Neural progenitor cell (in vitro differentiated cells): Measurements from ENCODE around the gene KRT7. TPM values are rescaled to one million over a fixed set of nuclear protein-coding genes. Genes with fewer than 3 reads are reported as not detected.

ENCODE experiments used
- DNase-seq: peaks from one replicate; pipeline ENCODE4 v3.0.0-alpha.2; 2016; ENCODE audit warnings: low spot score
- H2AFZ ChIP-seq: fragments of 200-600 bp; sonication (generic); replicated peaks from 2 replicates; pipeline ENCODE4 v1.6.1; 2016; ENCODE audit warnings: antibody characterized with exemption
- H3F3A ChIP-seq: fragments of 200-600 bp; sonication (generic); 2 replicates; pipeline ENCODE4 v1.6.1; 2016; ENCODE audit warnings: antibody characterized with exemption, low read depth
- H3K27ac ChIP-seq: fragments of 200-600 bp; sonication (generic); 2 replicates; pipeline ENCODE4 v1.5.1; 2016; ENCODE audit warnings: mild to moderate bottlenecking
- H3K27me3 ChIP-seq: fragments of 200-600 bp; sonication (generic); 2 replicates; pipeline ENCODE4 v1.6.1; 2016; ENCODE audit warnings: mild to moderate bottlenecking, moderate library complexity
- H3K36me3 ChIP-seq: fragments of 200-600 bp; sonication (generic); 2 replicates; pipeline ENCODE4 v1.5.1; 2016
- H3K4me1 ChIP-seq: fragments of 200-600 bp; sonication (generic); 2 replicates; pipeline ENCODE4 v1.6.1; 2016; ENCODE audit warnings: mixed run types
- H3K4me2 ChIP-seq: fragments of 200-600 bp; sonication (generic); 2 replicates; pipeline ENCODE4 v1.6.1; 2016
- H3K4me3 ChIP-seq: fragments of 200-600 bp; sonication (generic); 2 replicates; pipeline ENCODE4 v1.5.1; 2016
- H3K79me2 ChIP-seq: fragments of 200-600 bp; sonication (generic); 2 replicates; pipeline ENCODE4 v1.6.1; 2016; ENCODE audit warnings: low read depth
- H3K9ac ChIP-seq: fragments of 200-600 bp; sonication (generic); 2 replicates; pipeline ENCODE4 v1.6.1; 2016
- H3K9me3 ChIP-seq: fragments of 200-600 bp; sonication (generic); 2 replicates; pipeline ENCODE4 v1.5.1; 2016; ENCODE audit warnings: low read depth
- H4K20me1 ChIP-seq: fragments of 200-600 bp; sonication (generic); 2 replicates; pipeline ENCODE4 v1.6.1; 2016; ENCODE audit warnings: low read depth
- H3K27ac Mint-ChIP-seq: 3 replicates; pipeline ENCODE4 v1.8.0; 2021; ENCODE audit warnings: mixed read lengths
- H3K27me3 Mint-ChIP-seq: 2 replicates; pipeline ENCODE4 v1.8.0; 2022; ENCODE audit warnings: low read depth, mild to moderate bottlenecking, inconsistent platforms, moderate library complexity, mixed read lengths; ENCODE audit not compliant: insufficient read depth
- H3K36me3 Mint-ChIP-seq: 3 replicates; pipeline ENCODE4 v1.8.0; 2021; ENCODE audit warnings: mixed read lengths
- H3K4me1 Mint-ChIP-seq: 3 replicates; pipeline ENCODE4 v1.8.0; 2021; ENCODE audit warnings: mixed read lengths
- H3K4me3 Mint-ChIP-seq: 3 replicates; pipeline ENCODE4 v1.8.0; 2021; ENCODE audit warnings: mild to moderate bottlenecking, moderate library complexity, mixed read lengths
- H3K9me3 Mint-ChIP-seq: 3 replicates; pipeline ENCODE4 v1.8.0; 2020; ENCODE audit warnings: mixed read lengths
- CTCF ChIP-seq: fragments of 200-600 bp; sonication (generic); IDR thresholded peaks from 2 replicates; pipeline ENCODE4 v1.5.1; 2017; ENCODE audit warnings: antibody characterized with exemption, mild to moderate bottlenecking
- EZH2 ChIP-seq: fragments of 200-600 bp; sonication (generic); IDR thresholded peaks from 2 replicates; pipeline ENCODE4 v1.6.1; 2017; ENCODE audit warnings: antibody characterized with exemption, mild to moderate bottlenecking, moderate library complexity
- EZH2phosphoT487 ChIP-seq: fragments of 200-600 bp; sonication (generic); IDR thresholded peaks from 2 replicates; pipeline ENCODE4 v1.6.1; 2017; ENCODE audit warnings: antibody characterized with exemption
- total RNA-seq: library from RNA; depleted of rRNA; stranded (reverse); fragments of >200 nt; gene quantifications from 2 replicates; pipeline ENCODE4 v1.2.3, GENCODE V29; 2015; ENCODE audit warnings: low replicate concordance

KRT7 gene
- total RNA-seq, 1 donor from 2014 or later = not detected

- H3K27me3 Mint-ChIP-seq = peaks cover 26% of the 10 kb centered on the region
- Histone ChIP-seq H3K4me2 (no peak overlapping the region), H3K4me3 (no peak overlapping the region), H3K79me2 (no peaks in the 10 kb centered on the region), H3K27ac (no peak overlapping the region), H3K36me3 (no peaks in the 10 kb centered on the region), H4K20me1 (no peaks in the 10 kb centered on the region), H3K9ac (no peak overlapping the region), H3K27me3 (peaks cover 36% of the 10 kb centered on the region), H2AFZ (no peak overlapping the region), H3F3A (no peaks in the 10 kb centered on the region), H3K4me1 (peaks cover 4% of the 10 kb centered on the region), H3K9me3 (no peaks in the 10 kb centered on the region)
- H3K4me1 Mint-ChIP-seq = peaks cover 16% of the 10 kb centered on the region
- peaks cover 2% of the 10 kb centered on the region for H3K9me3 Mint-ChIP-seq
- H3K27ac Mint-ChIP-seq = no peak overlapping the region
- TF ChIP-seq EZH2phosphoT487 (no peak), EZH2 (no peak), CTCF (no peak)
- no peak overlapping the region for H3K4me3 Mint-ChIP-seq
- DNase-seq = no peak
- no peaks in the 10 kb centered on the region for H3K36me3 Mint-ChIP-seq
Measured at GRCh38 chr12:52227606-52228166, 5.4 kb upstream of the KRT7 start.

- no peak overlapping the region for H3K27ac Mint-ChIP-seq
- Histone ChIP-seq H3K79me2 (no peaks in the 10 kb centered on the region), H3F3A (peaks cover under 1% of the 10 kb centered on the region), H4K20me1 (no peaks in the 10 kb centered on the region), H3K36me3 (no peaks in the 10 kb centered on the region), H3K9me3 (no peaks in the 10 kb centered on the region), H3K4me3 (no peak overlapping the region), H3K4me2 (no peak overlapping the region), H3K9ac (no peak overlapping the region), H3K27ac (no peak overlapping the region), H2AFZ (no peak overlapping the region), H3K4me1 (peaks cover 9% of the 10 kb centered on the region), H3K27me3 (peaks cover 38% of the 10 kb centered on the region)
- no peak overlapping the region for H3K4me3 Mint-ChIP-seq
- no peaks in the 10 kb centered on the region for H3K36me3 Mint-ChIP-seq
- TF ChIP-seq EZH2 (no peak), CTCF (no peak), EZH2phosphoT487 (no peak)
- H3K4me1 Mint-ChIP-seq = peaks cover 16% of the 10 kb centered on the region
- peaks cover 2% of the 10 kb centered on the region for H3K9me3 Mint-ChIP-seq
- peaks cover 28% of the 10 kb centered on the region for H3K27me3 Mint-ChIP-seq
- DNase-seq = no peak
Measured at GRCh38 chr12:52228366-52228765, 4.7 kb upstream of the KRT7 start.

- Histone ChIP-seq H3K4me1 (peaks cover 12% of the 10 kb centered on the region), H3K4me3 (no peak overlapping the region), H3K79me2 (no peaks in the 10 kb centered on the region), H3K4me2 (no peak overlapping the region), H3F3A (peaks cover 6% of the 10 kb centered on the region), H3K9ac (no peak overlapping the region), H3K9me3 (no peaks in the 10 kb centered on the region), H4K20me1 (no peaks in the 10 kb centered on the region), H2AFZ (no peak overlapping the region), H3K27me3 (peaks cover 44% of the 10 kb centered on the region), H3K36me3 (no peaks in the 10 kb centered on the region), H3K27ac (no peak overlapping the region)
- H3K36me3 Mint-ChIP-seq = no peaks in the 10 kb centered on the region
- H3K27ac Mint-ChIP-seq = no peak overlapping the region
- H3K27me3 Mint-ChIP-seq = peaks cover 29% of the 10 kb centered on the region
- H3K9me3 Mint-ChIP-seq = no peaks in the 10 kb centered on the region
- H3K4me3 Mint-ChIP-seq = no peak overlapping the region
- TF ChIP-seq EZH2phosphoT487 = no peak
- TF ChIP-seq CTCF = no peak
- no peak for TF ChIP-seq EZH2
- H3K4me1 Mint-ChIP-seq = peaks cover 19% of the 10 kb centered on the region
- no peak for DNase-seq
Measured at GRCh38 chr12:52228931-52229330, 4.1 kb upstream of the KRT7 start.
